PFSK-1 (cell line): Measurements from ENCODE around the gene GSS.

ENCODE experiments used
- FOXP2 ChIP-seq: optimal IDR thresholded peaks from 2 replicates; pipeline ENCODE3; 2011; ENCODE audit warnings: borderline replicate concordance, control low read depth, inconsistent platforms; ENCODE audit not compliant: insufficient read depth; ENCODE audit errors: extremely low read length, extremely low read depth
- POLR2AphosphoS5 ChIP-seq: IDR thresholded peaks from 2 replicates; pipeline ENCODE4 v1.6.1; 2012; ENCODE audit warnings: low read depth, mild to moderate bottlenecking, control low read depth, low read length, moderate library complexity
- SIN3A ChIP-seq: IDR thresholded peaks from 2 replicates; pipeline ENCODE4 v1.6.1; 2012; ENCODE audit warnings: mild to moderate bottlenecking, low read length, moderate library complexity, borderline replicate concordance; ENCODE audit not compliant: insufficient read depth
- TAF1 ChIP-seq: IDR thresholded peaks from 2 replicates; pipeline ENCODE4 v1.6.1; 2012; ENCODE audit warnings: low read length, control low read depth, borderline replicate concordance; ENCODE audit not compliant: insufficient read depth
- TF ChIP-seq, protein P1 (sequence below), 2 experiments: IDR thresholded peaks; 2 replicates each; pipeline versions ENCODE4 v1.6.1 to v1.8.0; 2011 to 2012; ENCODE audit warnings: low read depth in 2 of 2, low read length in 2 of 2, control low read depth in 1 of 2, inconsistent platforms in 1 of 2, mild to moderate bottlenecking in 1 of 2, moderate library complexity in 1 of 2; ENCODE audit not compliant: insufficient read depth in 1 of 2

GSS gene

DNA sequence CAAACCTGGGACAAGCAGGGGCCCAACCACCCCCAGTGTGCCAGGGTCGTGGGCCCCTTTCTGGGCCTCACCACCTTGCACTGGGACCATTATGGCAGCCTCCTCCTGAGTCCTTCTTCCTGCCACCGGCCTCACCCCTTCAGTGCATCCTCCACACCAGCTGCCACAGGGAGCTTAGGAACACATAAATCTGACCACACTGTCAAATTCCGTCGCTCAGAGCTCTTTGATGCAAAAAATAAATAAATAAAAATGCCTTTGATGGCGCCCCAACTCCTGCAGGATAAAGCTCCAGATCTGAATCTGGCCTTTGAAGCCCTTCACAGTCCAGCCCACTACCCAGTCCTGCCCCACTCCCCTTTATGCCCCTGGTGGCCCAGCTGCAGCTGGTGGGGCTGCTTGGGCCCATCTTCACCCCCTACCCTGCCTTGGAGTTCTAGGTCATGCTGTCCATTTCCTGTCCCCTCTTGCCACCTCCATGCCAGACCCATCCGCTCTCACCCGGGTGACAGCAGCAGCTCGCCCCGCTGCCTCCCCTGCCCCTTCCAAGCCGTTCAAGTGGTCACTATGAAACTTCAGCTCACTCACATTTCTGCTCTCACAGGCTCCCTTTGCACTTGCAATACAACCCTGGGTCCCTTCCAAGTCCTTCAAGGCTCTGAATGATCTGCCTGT is 16.1 kb upstream of the GSS start:
- TF ChIP-seq TAF1 (no peak), POLR2AphosphoS5 (no peak), SIN3A (no peak), FOXP2 (no peak)
- TF ChIP-seq, protein P1, sequence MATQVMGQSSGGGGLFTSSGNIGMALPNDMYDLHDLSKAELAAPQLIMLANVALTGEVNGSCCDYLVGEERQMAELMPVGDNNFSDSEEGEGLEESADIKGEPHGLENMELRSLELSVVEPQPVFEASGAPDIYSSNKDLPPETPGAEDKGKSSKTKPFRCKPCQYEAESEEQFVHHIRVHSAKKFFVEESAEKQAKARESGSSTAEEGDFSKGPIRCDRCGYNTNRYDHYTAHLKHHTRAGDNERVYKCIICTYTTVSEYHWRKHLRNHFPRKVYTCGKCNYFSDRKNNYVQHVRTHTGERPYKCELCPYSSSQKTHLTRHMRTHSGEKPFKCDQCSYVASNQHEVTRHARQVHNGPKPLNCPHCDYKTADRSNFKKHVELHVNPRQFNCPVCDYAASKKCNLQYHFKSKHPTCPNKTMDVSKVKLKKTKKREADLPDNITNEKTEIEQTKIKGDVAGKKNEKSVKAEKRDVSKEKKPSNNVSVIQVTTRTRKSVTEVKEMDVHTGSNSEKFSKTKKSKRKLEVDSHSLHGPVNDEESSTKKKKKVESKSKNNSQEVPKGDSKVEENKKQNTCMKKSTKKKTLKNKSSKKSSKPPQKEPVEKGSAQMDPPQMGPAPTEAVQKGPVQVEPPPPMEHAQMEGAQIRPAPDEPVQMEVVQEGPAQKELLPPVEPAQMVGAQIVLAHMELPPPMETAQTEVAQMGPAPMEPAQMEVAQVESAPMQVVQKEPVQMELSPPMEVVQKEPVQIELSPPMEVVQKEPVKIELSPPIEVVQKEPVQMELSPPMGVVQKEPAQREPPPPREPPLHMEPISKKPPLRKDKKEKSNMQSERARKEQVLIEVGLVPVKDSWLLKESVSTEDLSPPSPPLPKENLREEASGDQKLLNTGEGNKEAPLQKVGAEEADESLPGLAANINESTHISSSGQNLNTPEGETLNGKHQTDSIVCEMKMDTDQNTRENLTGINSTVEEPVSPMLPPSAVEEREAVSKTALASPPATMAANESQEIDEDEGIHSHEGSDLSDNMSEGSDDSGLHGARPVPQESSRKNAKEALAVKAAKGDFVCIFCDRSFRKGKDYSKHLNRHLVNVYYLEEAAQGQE (IDR thresholded peaks at IDR 0.05; ENCODE audit: insufficient read depth in 1 of 2, low read depth in 2 of 2, low read length in 2 of 2): no peak

DNA sequence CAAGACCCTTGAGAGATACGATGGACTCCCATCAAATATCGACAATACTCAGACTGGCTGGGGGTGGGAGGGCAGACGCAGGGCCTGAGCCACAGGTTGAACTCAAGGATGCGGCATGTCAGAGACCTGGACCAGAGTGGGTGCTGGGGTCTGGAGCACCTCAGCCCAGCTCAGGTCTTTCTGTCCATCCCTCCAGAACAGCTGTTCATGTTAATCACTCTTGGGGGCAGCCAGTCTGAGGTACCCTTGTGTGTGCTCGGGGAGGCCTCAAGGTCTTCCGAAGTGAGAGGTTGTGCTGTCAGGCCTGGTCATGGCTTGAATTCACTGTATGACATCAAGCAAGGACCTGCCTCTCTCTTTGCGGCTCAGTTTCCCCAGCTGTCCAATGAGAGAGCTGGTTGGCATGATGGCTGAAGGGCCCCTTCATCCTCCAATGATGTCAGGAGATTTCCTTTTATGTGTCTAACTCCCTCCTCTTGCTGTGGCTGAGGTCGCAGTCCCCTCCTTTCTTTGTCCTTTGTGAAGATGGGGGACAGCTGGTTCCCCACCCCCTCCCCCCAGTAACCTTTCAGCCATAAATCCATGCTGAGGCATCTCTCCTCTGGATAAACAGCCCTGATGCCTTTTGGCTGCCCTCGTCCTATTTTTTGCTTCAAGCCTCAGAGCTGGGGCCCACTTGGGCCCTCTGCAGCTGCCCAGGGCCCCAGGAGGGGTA is 15.4 kb upstream of the GSS start:
- TF ChIP-seq POLR2AphosphoS5: no peak

DNA sequence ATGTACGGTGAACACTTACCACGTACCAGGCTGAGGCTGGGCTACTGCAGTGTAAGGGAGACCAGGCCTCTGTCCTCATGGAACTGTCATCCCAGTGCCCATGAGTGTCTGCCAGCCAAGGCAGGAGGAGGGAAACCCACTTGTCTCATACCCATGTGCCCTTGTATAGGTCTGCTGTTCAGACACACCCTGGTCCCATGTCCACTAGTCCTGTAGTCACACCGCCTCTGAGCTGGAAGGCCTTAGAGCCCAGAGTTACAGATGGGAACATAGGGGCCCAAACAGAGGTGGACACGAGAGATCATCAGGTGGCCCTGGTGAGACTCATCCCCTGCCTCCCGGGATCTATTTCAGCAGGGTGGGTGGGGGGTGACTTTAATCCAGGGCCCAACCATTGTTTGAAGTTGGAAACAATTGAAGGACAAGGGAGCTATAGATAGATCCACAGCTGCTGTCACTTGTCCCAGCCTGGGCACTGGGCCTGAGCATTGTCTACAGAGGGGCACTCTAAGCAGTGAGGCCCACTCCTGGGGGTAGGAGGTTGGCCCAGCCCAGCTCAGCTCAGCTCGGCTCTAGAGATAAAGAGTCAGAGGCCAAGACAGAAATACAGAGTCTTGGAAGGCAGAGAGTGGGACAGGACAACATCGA is 14.7 kb upstream of the GSS start:
- TF ChIP-seq FOXP2: no peak
- TF ChIP-seq POLR2AphosphoS5: no peak
- no peak for TF ChIP-seq TAF1
- no peak for TF ChIP-seq SIN3A
- TF ChIP-seq, protein P1 (IDR thresholded peaks at IDR 0.05; ENCODE audit: insufficient read depth in 1 of 2, low read depth in 2 of 2, low read length in 2 of 2): no peak

DNA sequence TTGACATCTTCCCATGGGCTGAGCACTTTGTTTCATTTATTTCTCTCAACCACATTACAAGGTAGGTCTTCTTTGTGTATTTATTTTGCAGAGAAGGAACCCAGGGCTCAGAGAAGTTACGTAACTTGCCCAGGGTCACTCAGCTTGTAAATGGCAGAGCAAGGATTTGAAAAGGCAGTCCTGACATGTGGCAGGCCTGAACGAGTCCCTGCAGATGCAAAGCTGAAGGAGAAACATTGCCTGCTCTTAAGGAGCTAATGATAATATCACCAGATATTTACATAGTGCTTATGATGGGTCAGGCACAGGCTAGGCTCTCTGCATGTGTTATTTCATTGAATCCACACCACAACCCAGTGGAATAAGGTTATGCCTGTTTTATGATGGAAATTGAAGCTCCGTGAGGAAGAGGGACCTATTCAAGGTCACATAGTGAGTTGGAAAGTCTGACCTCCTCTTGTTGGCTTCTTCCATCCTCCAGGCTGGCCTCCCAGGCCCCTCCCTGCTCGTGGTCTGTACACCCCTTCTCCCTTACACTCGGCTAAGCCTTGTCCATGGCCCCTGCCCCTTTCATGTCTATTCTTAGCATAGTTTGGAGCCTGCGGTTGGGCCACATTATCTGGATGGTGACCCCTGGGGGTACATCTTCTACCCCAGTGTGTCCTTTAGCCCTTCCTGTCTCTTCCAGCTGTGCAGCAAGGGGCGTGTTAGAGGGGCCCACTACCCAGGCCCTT is 12.6 kb upstream of the GSS start:
- TF ChIP-seq FOXP2: no peak
- no peak for TF ChIP-seq SIN3A
- no peak for TF ChIP-seq POLR2AphosphoS5
- no peak for TF ChIP-seq TAF1
- TF ChIP-seq, protein P1 (IDR thresholded peaks at IDR 0.05; ENCODE audit: insufficient read depth in 1 of 2, low read depth in 2 of 2, low read length in 2 of 2): no peak

DNA sequence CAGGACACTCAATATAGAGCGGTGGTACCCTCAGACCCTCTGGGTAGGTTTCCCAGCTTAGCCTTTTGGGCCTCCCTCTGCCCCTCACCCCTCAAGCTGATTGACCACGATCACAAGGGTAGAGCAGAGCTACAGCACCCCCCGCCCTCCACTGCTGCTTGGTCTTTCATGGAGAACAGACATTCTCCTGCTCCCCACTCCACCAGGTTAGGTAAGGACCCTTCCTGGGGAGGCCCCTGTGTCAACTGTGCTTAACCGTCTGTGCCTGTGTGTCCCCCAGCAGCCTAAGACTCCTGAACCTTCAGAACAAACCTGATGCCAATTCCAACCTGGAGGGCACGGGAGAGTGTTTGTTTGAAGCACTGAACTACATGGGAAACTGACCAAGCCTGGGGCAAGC is 11.8 kb upstream of the GSS start:
- TF ChIP-seq SIN3A (no peak), POLR2AphosphoS5 (no peak)
